Left cardiac atrium (tissue), 4 donors: Measurements from ENCODE around the gene ZFAND6. TPM values are rescaled to one million over a fixed set of nuclear protein-coding genes. Genes with fewer than 3 reads are reported as not detected.
"Not testable (repeated sequence)": the region's sequence is repeated elsewhere in the genome, so short reads cannot be mapped to it uniquely, and the experiment has no call there.

Source experiments
- ATAC-seq, 2 donors: fragments of 200-7000 bp; cut with Tn5 transposase; one replicate each; pipeline ENCODE4 v1.9.1; 2020; ENCODE audit warnings: mild to moderate bottlenecking in 2 of 2, moderate library complexity in 2 of 2
- DNase-seq: peaks from one replicate; pipeline ENCODE4 v3.0.0-alpha.2; 2020
- intact Hi-C, 2 donors: fragments of 100-400 bp; cut with DNase I; formaldehyde crosslinking; loops; one replicate each; pipeline versions ENCODE4 v1.14.1 to v1.15.1; 2022 to 2023
- total RNA-seq, 2 donors: library from RNA; stranded (reverse); fragmentation: NEBNext Ultra II Directional; extraction: Animal tissue kit (Norgen Biotek cat#: 25700); gene quantifications; one replicate each; pipeline ENCODE4 v1.2.1, GENCODE V29; 2021
- donor health status: DM: no; HTN: yes; CAD: no.
- donor health status: DM: no; HTN: yes; CAD: no; lungs with severe emphysema.
- donor health status: DM: yes; HTN: yes; CAD: no.
- donor health status: Dilated cardiomyopathy.

Gene ZFAND6
- total RNA-seq, 2 donors from 2014 or later, result 64.2 to 64.3 TPM

DNA sequence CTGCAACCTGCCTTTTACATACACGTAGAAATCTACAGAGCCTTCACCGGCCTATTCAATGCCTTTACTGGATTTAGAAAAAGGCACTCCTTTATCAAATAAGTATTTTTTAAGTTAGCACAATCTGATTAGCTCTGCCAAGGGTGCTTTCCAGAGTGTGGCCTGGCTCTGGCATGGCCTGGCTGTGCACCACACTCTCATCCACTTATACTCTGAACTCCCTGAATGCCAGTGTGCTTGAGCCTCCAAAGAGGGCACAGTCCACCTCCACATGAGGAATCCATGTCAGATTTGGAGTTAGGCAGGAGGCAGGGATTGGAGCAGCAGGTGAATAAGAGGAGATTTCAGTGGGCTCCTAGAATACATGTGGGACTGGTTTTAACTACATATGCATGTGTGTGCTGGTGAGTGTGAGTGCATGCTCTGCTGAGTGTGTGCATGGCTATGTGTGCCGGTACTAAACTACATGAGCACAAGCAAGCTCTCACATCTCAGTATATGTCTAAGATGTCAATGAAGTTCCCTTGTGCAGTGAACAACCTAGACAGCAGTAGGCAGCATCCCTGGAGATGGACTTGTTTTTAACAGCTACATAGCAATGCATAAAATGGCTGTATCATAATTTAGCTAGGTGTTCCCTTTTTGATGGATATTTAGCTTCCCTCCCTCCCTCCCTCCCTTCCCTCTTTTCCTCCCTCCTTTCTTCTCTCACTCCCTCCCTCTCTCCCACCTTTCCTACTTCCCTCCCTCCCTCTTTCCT lies 17.8 kb upstream of the ZFAND6 start:
- no peak for DNase-seq
- no peak for ATAC-seq
- intact Hi-C loops, result no loop called here

DNA sequence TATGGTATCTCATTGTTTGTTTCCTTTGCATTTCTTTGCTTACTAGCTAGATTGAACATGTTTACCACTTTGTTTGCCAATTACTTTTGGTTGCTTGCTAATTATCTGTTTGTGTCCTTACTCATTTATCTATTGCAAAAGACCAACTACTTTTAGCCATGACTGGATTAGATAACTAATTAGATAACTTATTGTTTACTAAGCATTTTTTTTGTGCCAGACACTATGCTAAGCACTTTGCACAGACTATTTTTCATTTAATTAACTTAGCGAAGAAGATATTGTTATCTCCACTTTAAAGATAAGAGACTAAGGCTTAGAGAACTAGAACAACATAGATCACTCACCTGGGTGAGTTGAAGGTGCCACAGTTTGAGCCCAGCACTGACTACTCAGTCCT lies 16.9 kb upstream of the ZFAND6 start:
- DNase-seq (no peak), ATAC-seq (no peak)
- intact Hi-C loops, result no loop called here

DNA sequence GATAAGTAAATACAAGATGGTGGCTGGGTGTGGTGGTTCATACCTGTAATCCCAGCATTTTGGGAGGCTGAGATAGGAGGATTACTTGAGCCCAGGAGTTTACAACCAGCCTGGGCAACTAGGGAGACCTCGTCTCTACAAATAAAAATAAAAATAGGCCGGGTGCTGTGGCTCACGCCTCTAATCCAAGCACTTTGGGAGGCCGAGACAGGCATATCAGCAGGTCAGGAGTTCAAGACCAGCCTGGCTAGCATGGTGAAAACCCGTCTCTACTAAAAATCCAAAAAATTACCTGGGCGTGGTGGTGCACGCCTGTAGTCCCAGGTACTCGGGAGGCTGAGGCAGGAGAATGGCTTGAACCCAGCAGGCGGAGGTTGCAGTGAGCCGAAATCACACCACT lies 14.3 kb upstream of the ZFAND6 start:
- intact Hi-C loops, ATAC-seq: not testable (repeated sequence)

DNA sequence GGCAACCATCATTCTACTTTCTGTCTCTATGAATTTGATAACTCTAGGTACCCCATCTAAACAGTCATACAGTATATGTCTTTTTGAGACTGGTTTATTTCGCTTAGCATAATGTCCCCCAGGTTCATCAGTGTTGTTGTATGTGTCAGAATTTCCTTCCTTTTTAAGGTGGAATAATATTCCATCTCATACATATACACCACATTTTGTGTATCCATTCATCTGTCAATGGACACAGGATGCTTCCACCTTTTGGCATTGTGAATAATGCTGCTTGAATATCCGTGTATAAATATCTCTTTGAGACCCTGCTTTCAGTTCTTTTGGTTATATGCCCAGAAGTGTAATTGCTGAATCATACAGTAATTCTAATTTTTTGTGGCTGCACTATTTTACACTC lies 10.4 kb upstream of the ZFAND6 start:
- DNase-seq (no peak), ATAC-seq (no peak)
- intact Hi-C loops, result no loop called here

More for the DNA sequence above, 14.3 kb upstream of the ZFAND6 start:
- DNase-seq, result not testable (repeated sequence)

DNA sequence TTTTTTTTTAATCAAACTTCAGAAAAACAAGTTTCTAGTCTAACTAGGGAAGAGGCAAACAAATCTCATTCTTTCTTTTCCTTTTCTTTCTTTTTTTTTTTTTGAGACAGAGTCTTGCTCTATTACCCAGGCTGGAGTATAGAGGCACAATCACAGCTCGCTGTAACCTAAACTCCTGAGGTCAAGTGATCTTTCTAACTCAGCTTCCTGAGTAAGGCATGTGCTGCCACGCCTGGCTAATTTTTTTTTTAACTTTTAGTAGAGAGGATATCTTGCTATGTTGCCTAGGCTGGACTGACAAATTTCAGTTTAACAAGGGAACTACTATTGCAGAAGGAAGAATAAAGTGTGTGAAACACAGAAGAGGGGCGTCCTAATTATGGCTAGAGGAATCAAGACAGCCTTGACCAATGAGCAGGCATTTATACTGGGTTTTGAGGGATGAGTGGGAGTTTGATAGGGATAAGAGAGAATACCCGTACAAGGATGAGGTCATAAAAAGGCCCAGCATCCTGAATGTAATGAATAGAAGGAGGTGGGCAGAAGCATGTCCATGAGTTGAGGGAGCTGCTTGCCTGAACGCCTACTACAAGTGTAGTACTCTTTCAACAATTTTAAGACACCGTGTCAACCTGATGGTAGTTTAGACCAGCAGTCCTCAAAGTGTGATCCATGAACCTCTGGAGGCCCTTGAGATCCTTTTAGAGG lies 6.7 kb upstream of the ZFAND6 start:
- DNase-seq (no peak), ATAC-seq (no peak)
- intact Hi-C loops, result no loop called here

DNA sequence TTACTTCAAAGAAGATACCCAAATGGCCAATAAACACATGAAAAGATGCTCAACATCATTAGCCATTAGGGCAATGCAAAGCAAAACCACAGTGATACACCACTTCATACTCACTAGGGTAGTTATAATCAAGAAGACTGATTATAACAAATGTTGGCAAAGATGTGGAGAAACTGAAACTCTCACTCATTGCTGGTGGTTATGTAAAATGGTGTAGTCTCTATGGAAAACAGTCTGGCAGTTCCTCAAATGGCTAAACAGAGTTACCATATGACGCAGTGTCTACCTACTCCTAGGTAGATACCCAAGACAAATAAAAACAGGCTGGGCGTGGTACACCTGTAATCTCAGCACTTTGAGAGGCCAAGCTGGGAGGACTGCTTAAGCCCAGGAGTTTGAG lies 3.5 kb upstream of the ZFAND6 start:
- ATAC-seq (no peak), DNase-seq (no peak)
- intact Hi-C loops, result loop anchor here in 1 of 2 donors (5.0 kb wide), 1 partner anchor 96 kb away; the partner anchor contains the start of gene FAH

DNA sequence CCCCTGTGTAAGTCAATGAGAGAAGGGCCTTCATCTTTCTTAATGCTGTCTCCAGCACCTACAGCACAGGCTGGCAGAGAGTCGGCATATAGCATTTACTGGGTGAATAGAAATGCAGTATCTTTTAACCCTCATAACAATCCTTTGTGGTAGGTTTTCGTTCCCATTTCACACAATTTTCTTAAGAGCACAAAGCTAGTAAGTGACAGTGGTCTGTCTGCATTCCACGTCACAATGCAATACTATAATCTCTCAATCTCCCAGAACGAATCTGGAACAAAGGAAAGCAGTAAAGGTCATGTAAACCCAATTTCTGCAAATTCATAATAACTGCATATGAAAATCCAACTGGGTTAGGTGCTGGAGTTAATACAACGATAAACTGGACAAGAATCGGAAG lies 1.4 kb upstream of the ZFAND6 start:
- ATAC-seq (no peak), DNase-seq (no peak)
- intact Hi-C loops, result loop anchor here in 1 of 2 donors (5.0 kb wide), 1 partner anchor 94 kb away; the partner anchor contains the start of gene FAH

DNA sequence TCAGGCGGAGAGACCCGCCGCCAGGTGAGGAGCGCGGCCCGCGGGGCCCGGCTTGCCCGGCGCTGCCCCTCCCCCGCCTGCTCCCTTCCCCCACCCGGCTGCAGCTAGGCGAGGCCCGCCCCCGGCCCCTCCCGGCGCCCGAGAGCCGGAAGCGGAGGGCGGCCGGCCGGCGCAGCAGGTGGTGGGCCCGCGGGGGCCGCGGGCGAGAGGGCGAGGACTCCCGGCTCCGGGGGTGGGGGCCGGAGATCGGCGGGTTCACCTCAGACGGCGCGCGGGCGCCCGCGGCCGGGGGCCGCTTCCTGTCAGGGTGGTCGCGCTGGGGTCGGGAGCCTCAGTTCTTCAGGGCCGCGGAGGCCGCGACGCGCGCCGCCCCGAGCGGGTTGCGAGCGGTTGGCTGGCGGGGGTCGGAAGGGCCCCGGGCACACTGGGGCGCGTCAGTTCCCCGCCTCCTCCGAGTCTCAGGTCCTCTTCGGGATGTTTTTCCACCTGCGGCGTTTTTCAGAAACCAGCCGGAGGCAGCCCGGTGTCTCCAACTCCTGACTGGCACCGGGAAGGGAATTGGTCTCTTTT lies 395 bp downstream of the ZFAND6 start:
- intact Hi-C loops, result loop anchor here in 1 of 2 donors (5.0 kb wide), 1 partner anchor 92 kb away; the partner anchor contains the start of gene FAH
- peak; percentile 91 to 95 for ATAC-seq
- peak; percentile 83 for DNase-seq

DNA sequence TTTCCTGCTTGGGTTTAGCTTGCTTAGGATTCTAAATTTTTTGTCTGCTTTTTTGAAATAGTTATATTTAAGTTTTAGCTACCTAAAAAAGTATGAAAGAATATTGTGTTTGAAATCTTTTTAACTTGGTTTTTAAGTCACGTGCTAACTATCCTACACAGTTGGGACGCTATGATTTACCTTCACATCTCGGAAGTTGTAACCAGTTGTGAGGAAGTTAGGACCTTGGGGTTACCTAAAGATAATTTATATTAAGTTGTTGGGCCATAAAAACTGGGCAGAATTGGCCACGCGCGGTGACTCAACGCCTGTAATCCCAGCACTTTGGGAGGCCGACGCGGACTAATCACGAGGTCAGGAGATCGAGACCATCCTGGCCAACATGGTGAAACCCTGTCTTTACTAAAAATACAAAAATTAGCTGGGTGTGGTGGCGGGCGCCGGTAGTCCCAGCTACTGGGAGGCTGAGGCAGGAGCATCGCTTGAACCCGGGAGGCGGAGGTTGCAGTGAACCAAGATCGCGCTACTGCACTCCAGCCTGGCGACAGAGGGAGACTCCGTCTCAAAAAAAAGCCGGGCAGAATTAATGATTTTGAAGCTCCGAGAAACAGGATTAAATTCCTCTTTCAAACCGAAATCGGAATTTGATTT lies 1.0 kb downstream of the ZFAND6 start:
- intact Hi-C loops, result no loop called here
- ATAC-seq (no peak), DNase-seq (peak; percentile 28)

DNA sequence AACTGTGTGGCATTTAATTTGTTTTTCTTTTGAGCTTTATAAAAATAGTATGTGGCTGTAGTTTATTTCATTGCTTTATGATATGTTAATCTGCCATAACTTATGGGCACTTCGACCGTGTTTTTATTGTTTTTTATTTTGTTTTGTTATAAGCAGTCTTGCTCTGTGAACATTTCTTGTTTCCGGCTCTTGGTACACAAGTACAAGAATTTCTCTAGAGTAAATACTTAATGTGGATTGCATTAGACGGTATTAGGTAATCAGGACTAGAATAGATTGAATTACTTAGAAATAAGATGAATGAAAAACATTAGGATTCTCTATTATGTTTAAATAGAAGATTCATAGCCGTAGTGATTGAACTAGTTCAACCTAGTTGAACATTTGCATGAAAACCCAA lies 2.1 kb downstream of the ZFAND6 start:
- DNase-seq (no peak), ATAC-seq (no peak)
- intact Hi-C loops, result no loop called here

DNA sequence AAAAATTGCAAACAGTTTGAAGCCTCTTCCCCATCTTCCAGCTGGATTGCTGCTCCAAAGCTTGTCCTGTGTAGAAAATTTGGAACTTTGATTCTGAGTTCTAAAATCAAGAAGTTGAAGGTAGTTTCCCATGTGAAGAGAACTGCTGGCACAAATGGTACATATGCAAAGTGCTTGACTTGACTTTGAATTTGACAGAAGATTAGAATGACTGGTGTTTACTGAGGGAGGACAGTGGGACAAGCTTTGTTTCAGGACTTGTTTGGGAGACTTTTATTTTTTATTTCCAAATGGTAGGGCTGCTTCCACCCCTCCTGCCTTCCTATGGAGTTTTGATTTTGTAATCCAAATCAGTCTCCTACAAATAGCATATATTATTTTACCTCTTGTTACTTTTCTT lies 7.4 kb downstream of the ZFAND6 start:
- ATAC-seq, result no peak
- intact Hi-C loops, result no loop called here
- no peak for DNase-seq

DNA sequence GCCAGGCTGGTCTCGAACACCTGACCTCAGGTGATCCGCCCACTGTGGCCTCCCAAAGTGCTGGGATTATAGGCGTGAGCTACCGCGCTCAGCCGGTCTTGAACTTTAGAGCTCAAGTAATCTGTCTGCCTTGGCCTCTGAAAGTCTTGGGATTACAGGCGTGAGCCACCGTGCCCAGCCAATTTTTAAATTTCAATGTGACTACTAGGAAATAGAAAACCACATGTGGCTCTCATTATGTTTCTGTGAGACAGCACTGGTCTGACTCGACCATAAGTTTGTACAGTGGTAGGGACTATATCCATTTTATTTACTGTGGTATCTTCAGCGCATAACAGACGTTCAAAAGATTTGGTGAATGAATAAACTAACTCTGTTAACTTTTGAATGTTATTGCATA lies 9.1 kb downstream of the ZFAND6 start:
- intact Hi-C loops, result no loop called here
- no peak for DNase-seq
- no peak for ATAC-seq

DNA sequence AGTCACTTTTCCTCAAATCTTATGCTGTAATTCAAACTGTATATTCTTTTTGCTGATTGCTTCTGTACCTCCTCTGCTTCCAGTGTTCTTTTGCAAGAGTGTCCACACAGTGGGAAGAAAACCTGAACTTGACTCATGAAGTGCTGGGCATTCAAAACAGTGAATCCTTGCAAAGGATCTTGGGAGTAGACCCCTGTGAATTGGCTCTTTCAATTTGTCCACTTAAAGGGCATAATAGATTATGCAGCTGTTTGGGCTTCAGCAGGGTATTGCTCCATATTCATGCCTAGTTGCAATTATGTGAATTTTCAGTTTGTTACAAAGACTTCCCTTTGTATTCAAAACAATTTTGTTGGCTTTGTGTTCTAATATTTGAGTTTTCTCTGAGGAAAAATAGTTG lies 11.4 kb downstream of the ZFAND6 start:
- intact Hi-C loops, result no loop called here
- ATAC-seq, result no peak
- no peak for DNase-seq

DNA sequence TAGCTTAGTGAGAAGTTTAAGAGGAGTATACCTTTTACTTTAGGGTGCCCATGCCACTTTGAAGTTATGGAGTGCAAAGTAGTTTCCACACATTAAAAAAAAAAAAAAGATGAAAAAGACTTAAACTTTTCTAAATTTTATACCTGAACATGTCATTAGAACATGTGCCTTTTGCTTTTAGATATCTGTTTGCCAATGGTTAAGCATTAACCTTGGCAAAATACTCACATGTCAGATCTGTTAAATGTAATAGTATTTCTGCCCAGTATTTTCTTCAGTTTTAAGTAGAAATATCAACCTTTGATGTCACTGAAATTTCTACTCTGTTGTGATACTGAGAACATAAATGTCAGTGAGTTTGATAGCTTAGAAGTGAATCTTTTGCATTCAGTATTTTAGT lies 12.2 kb downstream of the ZFAND6 start:
- DNase-seq, result no peak
- no peak for ATAC-seq
- intact Hi-C loops, result no loop called here

DNA sequence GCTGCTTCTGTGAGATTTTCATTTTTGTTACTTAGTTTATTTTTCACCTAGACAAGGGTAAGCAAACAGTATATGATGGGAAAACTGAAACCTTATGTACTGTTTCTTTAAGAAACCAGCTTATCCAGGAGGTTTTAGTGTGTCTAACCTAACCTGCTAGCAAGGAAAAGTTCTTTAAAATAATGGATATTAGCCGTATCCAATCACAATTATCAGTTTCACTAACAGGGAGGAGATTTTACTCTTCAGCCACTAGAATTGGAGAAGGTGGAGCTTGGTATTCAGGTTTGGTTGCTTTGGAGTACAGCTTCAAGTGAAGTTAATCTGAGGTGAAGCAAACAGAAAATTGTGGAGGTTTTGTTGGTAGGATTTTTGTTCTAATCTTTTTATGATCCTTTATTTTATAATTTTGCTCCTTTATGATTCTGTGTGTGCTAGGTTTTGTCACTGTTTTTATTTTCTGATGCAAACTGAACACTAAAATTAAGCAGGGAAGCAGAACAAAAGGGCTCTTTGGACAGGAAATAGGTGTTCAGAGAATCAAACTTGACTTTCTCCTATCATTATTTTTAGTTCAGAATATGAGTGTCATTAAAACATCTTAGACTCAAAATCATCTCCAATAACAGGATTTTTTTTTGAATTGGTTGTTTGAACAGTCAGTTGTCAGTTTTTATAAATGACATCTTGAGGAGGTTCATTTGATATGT lies 13.0 kb downstream of the ZFAND6 start:
- DNase-seq, result no peak
- intact Hi-C loops, result no loop called here
- peak; percentile 96 to 98 for ATAC-seq

DNA sequence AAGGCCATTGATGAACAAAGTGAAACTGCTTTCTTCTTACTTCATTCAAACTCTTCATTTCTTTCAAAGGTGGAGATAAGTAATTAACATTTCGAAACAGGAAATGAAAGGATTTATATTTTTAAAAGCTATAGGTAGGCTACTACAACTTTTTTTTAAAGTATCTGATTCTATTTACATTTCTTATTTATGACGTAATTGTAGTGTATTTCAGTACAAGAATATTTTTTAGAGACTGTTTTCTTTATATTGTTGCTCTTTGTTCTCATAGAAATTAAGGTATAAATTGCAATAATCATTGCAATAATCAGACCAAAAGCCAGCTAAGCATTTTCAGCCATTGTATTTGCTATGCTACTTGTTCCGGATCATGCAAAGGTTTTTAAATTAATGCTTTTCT lies 13.7 kb downstream of the ZFAND6 start:
- intact Hi-C loops, result no loop called here
- no peak for DNase-seq
- ATAC-seq, result no peak

DNA sequence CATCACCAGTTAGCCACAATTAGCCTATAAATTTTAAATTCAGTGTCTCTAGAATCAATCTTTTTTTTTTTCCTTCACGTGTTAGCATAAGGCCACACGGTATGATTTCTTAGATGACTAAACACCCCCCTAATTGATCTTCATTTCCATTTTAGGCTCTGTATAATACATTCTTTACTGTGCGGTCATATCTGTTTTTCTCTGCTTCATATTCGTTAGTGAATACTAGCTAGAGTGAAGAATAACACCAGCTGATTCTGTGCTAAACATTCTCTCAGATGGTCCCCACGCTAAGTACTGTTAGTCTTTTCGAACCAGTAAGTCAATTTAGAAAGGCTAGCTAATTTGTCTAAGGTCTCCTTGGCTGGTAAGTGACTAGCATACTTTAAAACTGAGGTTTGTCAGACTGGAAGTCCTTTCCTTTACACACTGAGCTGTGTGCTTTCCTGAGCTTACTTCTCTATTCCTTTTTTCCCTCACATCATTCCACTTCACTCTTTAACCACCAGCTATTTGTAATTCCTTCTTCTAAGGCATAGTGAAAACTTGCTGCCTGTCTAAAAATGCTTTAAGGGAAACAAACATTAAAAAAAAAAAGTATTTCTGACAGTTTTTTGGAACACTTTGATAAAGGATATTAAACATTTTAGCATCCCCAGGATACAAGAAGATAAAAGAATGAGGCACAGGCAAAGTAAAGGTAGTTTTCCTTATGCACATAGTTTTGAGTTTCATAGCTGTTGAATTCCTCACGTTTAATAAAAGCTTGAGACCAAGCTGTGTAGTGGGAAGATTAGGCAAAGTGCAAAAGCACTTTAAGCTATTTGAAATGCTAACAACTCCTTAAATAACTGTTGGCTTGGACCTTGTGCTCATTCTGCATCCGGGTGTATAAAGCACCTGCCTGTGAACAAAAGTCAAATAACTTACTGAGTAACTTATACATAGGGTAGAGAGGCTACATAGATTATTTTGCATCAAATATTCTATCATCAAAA lies 17.1 kb downstream of the ZFAND6 start:
- ATAC-seq (no peak), DNase-seq (no peak)

DNA sequence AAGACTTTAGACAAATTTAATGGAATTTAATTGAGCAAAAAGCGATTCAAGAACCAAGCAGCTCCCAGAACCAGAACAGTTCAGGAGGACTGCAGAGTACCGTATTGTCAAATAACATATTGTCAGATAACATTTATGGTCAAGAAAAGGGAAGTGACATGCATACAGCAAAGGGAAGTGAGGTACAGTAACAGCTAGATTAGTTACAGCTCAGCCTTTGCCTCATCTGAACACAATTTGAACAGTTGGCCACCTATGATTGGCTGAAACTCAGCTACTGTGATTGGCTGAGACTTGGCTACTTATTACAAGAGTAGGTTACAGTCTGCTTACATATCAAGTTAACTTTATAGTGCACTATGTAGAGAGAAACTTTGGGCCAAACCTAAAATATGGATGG lies 21.9 kb downstream of the ZFAND6 start:
- DNase-seq (no peak), ATAC-seq (no peak)
- intact Hi-C loops, result no loop called here

More for the DNA sequence above, 17.1 kb downstream of the ZFAND6 start:
- intact Hi-C loops, result no loop called here
